ENCODE measurements around the gene KIAA1191. TPM values are rescaled to one million over a fixed set of nuclear protein-coding genes. Genes with fewer than 3 reads are reported as not detected.
"Not testable (repeated sequence)": the region's sequence is repeated elsewhere in the genome, so short reads cannot be mapped to it uniquely, and the experiment has no call there.

KIAA1191 gene
- total RNA-seq, 1 experiment from 2014 or later = 102 TPM

- DNase-seq (ENCODE audit: extremely low read depth, low read depth) = no peak
Measured at GRCh38 chr5:176319827-176320554, 41.6 kb downstream of the KIAA1191 start.

GRCh38 chr5:176317534-176318374 is 43.8 kb downstream of the KIAA1191 start:
- no peak for DNase-seq (ENCODE audit: extremely low read depth, low read depth)

DNA sequence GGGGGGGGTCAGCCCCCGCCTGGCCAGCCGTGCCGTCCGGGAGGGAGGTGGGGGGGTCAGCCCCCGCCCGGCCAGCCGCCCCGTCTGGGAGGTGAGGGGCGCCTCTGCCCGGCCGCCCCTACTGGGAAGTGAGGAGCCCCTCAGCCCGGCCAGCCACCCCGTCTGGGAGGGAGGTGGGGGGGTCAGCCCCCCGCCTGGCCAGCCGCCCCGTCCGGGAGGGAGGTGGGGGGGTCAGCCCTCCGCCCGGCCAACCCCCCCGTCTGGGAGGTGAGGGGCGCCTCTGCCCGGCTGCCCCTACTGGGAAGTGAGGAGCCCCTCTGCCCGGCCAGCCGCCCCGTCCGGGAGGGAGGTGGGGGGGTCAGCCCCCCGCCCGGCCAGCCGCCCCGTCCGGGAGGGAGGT is 56.2 kb downstream of the KIAA1191 start:
- DNase-seq (ENCODE audit: extremely low read depth, low read depth) = not testable (repeated sequence)

Small RNA genes within 50 kb of the gene (small RNA-seq; reads per million reads assigned to genes)
- gene MIR1271 = 0 reads per million in 2 experiments

Other genes with a start within 250 kb of the KIAA1191 start
- 9.7 and 12.8 TPM in 2 replicates for gene SIMC1, start 123.3 kb downstream of the KIAA1191 start, total RNA-seq (2014; rRNA removed; shearing (Covaris generic))
- gene ARL10, start 3.7 kb upstream of the KIAA1191 start, total RNA-seq (2014; rRNA removed; shearing (Covaris generic)) = not detected in 2 replicates
- gene NOP16, start 26.8 kb upstream of the KIAA1191 start, total RNA-seq (2014; rRNA removed; shearing (Covaris generic)) = 40.8 and 49.4 TPM in 2 replicates
- gene HIGD2A, start 27.0 kb upstream of the KIAA1191 start, total RNA-seq (2014; rRNA removed; shearing (Covaris generic)) = 172 and 187 TPM in 2 replicates
- 68.2 and 76.0 TPM in 2 replicates for gene CLTB, start 54.8 kb upstream of the KIAA1191 start, total RNA-seq (2014; rRNA removed; shearing (Covaris generic))
- 60.4 and 72.4 TPM in 2 replicates for gene FAF2, start 86.6 kb upstream of the KIAA1191 start, total RNA-seq (2014; rRNA removed; shearing (Covaris generic))
- 21.6 and 24.5 TPM in 2 replicates for gene RNF44, start 175.6 kb upstream of the KIAA1191 start, total RNA-seq (2014; rRNA removed; shearing (Covaris generic))
- not detected in 2 replicates for gene CDHR2, start 187.6 kb upstream of the KIAA1191 start, total RNA-seq (2014; rRNA removed; shearing (Covaris generic))
- gene GPRIN1, start 248.4 kb upstream of the KIAA1191 start, total RNA-seq (2014; rRNA removed; shearing (Covaris generic)) = 1.5 and 2.0 TPM in 2 replicates

All from NCI-H460 (cell line).